B cell (primary cell): ENCODE results near the gene QSOX2. TPM values are rescaled to one million over a fixed set of nuclear protein-coding genes. Genes with fewer than 3 reads are reported as not detected.

Source experiments
- ATAC-seq: fragments of 200-7000 bp; cut with Tn5 transposase; one replicate; pipeline ENCODE4 v1.10.0; 2021; ENCODE audit warnings: low read depth, mild to moderate bottlenecking, moderate number of reproducible peaks, moderate library complexity
- CTCF ChIA-PET: fragments of 350-600 bp; sonication (Branson Sonifier 250); formaldehyde crosslinking; loops from one replicate; lab custom pipeline; 2021; ENCODE audit warnings: antibody characterized with exemption, inconsistent platforms; lab: Charles Lee
- POLR2A ChIA-PET: fragments of 350-600 bp; sonication (Branson Sonifier 250); formaldehyde crosslinking; loops from one replicate; lab custom pipeline; 2021; ENCODE audit warnings: antibody characterized with exemption; lab: Charles Lee
- DNase-seq: peaks from one replicate; pipeline ENCODE4 v3.0.0; 2013
- H2AFZ ChIP-seq: 2 replicates; pipeline ENCODE4 v1.6.1; 2012; ENCODE audit warnings: mild to moderate bottlenecking, low read depth, low read length; ENCODE audit not compliant: insufficient read depth, poor library complexity, severe bottlenecking
- H3K27ac ChIP-seq, 2 donors: 1 replicate in 1 of 2; 2 replicates in 1 of 2; pipeline ENCODE4 v1.5.1; 2012 to 2013; ENCODE audit warnings: low read length in 2 of 2, mild to moderate bottlenecking in 2 of 2, moderate library complexity in 1 of 2
- H3K27me3 ChIP-seq, 4 experiments: fragments of 200-600 bp in 1 of 4; sonication (generic) in 1 of 4; replicated peaks in 1 of 4; 1 replicate in 2 of 4; 2 replicates in 2 of 4; pipeline versions ENCODE4 v1.6.1 to v1.7.0; 2013 to 2016; ENCODE audit warnings: low read length in 3 of 4, mild to moderate bottlenecking in 2 of 4, mixed read lengths in 1 of 4, moderate library complexity in 1 of 4; ENCODE audit not compliant: insufficient read depth in 4 of 4, control insufficient read depth in 3 of 4; ENCODE audit errors: control extremely low read depth in 1 of 4
- H3K36me3 ChIP-seq, 2 experiments: replicated peaks in 1 of 2; 1 replicate in 1 of 2; 2 replicates in 1 of 2; pipeline versions ENCODE4 v1.6.1 to v1.7.1; 2013; ENCODE audit warnings: low read length in 1 of 2; ENCODE audit not compliant: insufficient read depth in 2 of 2, control insufficient read depth in 1 of 2; ENCODE audit errors: control extremely low read depth in 1 of 2, extremely low read depth in 1 of 2
- H3K4me1 ChIP-seq, 2 donors: fragments of 200-600 bp in 1 of 2; sonication (generic) in 1 of 2; 1 replicate in 1 of 2; 2 replicates in 1 of 2; pipeline versions ENCODE4 v1.5.1 to v1.6.1; 2013 to 2017; ENCODE audit warnings: low read length in 2 of 2; ENCODE audit not compliant: control insufficient read depth in 2 of 2, insufficient read depth in 2 of 2
- H3K4me2 ChIP-seq: replicated peaks from 2 replicates; pipeline ENCODE3; 2012; ENCODE audit warnings: mild to moderate bottlenecking, low read depth, low read length; ENCODE audit not compliant: poor library complexity, severe bottlenecking
- H3K4me3 ChIP-seq, 5 experiments: fragments of 200-600 bp in 1 of 5; sonication (generic) in 1 of 5; 1 replicate in 3 of 5; 2 replicates in 2 of 5; pipeline versions ENCODE4 v1.5.1 to v1.7.0; 2011 to 2016; ENCODE audit warnings: low read length in 4 of 5, mild to moderate bottlenecking in 4 of 5, low read depth in 2 of 5, control low read depth in 1 of 5, moderate library complexity in 1 of 5; ENCODE audit not compliant: insufficient read depth in 1 of 5; ENCODE audit errors: control extremely low read depth in 1 of 5, extremely low read depth in 1 of 5
- H3K79me2 ChIP-seq: fragments of 200-600 bp; sonication (generic); one replicate; pipeline ENCODE4 v1.6.0; 2016; ENCODE audit warnings: low read length; ENCODE audit not compliant: control insufficient read depth, insufficient read depth
- H3K9ac ChIP-seq: fragments of 200-600 bp; sonication (generic); 2 replicates; pipeline ENCODE4 v1.6.1; 2017; ENCODE audit warnings: mild to moderate bottlenecking, low read length, moderate library complexity
- H3K9me3 ChIP-seq, 3 donors: one replicate each; pipeline versions ENCODE4 v1.6.1 to v1.7.1; 2013; ENCODE audit warnings: low read length in 2 of 3; ENCODE audit not compliant: control insufficient read depth in 2 of 3, insufficient read depth in 1 of 3; ENCODE audit errors: control extremely low read depth in 1 of 3
- H4K20me1 ChIP-seq: 2 replicates; pipeline ENCODE4 v1.6.0; 2012; ENCODE audit warnings: mild to moderate bottlenecking, low read length; ENCODE audit not compliant: insufficient read depth, control insufficient read depth, poor library complexity, severe bottlenecking
- H3K27ac Mint-ChIP-seq: one replicate; pipeline ENCODE4 v1.8.0; 2021; ENCODE audit warnings: mixed read lengths
- H3K27me3 Mint-ChIP-seq: one replicate; pipeline ENCODE4 v1.8.0; 2021; ENCODE audit warnings: mixed read lengths
- H3K4me1 Mint-ChIP-seq: one replicate; pipeline ENCODE4 v1.8.0; 2021; ENCODE audit warnings: mixed read lengths
- H3K4me3 Mint-ChIP-seq: one replicate; pipeline ENCODE4 v1.8.0; 2021; ENCODE audit warnings: mixed read lengths
- H3K9me3 Mint-ChIP-seq: one replicate; pipeline ENCODE4 v1.8.0; 2022; ENCODE audit warnings: mixed read lengths; ENCODE audit not compliant: insufficient read depth
- CTCF ChIP-seq: fragments of 200-600 bp; IDR thresholded peaks from one replicate; pipeline ENCODE4 v1.8.0; 2022; ENCODE audit warnings: antibody characterized with exemption, mild to moderate bottlenecking
- EZH2 ChIP-seq: IDR thresholded peaks from 2 replicates; pipeline ENCODE4 v1.6.1; 2012; ENCODE audit warnings: borderline replicate concordance, low read depth, mild to moderate bottlenecking, moderate library complexity, low read length; ENCODE audit not compliant: insufficient read depth, poor library complexity, severe bottlenecking
- WGBS: methylation state at CpG from one replicate; pipeline ENCODE4 v1.1.5; 2013; ENCODE audit warnings: missing lambda C conversion rate; ENCODE audit not compliant: insufficient coverage; 5-methylcytosine and 5-hydroxymethylcytosine counted together
- intact Hi-C: fragments of 100-400 bp; cut with micrococcal nuclease; formaldehyde crosslinking; loops from one replicate; pipeline ENCODE4 v1.10.0; 2022
- polyA plus RNA-seq: library from polyadenylated mRNA; depleted of rRNA; stranded (reverse); fragments of >200 nt; gene quantifications from 2 replicates; pipeline ENCODE4 v1.2.3, GENCODE V29; 2012
- total RNA-seq, 2 donors: library from RNA; stranded (reverse); fragments of 120-200 nt in 1 of 2; gene quantifications; 1 replicate in 1 of 2; 2 replicates in 1 of 2; pipeline versions ENCODE4 v1.2.3 to v1.2.4, GENCODE V29; 2013 to 2022

QSOX2 gene
- total and polyA plus RNA-seq, 2 donors (not counting 1 experiment from before 2014, with no cell fraction given) = 62.9 to 139 TPM

- no peak overlapping the region for H3K4me3 ChIP-seq
- H3K4me1 ChIP-seq = peaks cover 52 to 80% of the 10 kb centered on the region in 2 donors
- ChIA-PET POLR2A (interaction anchor here (6.4 kb wide), 1 partner anchor 11 kb away, joined by 53 read pairs; no protein-coding TSS in a partner anchor), CTCF (interaction anchor here (0.6 to 7.7 kb wide), 2 partner anchors 13 to 374 kb away, joined by 3 to 102 read pairs; no protein-coding TSS in a partner anchor)
- H3K27me3 ChIP-seq = no peaks in the 10 kb centered on the region
- DNase-seq (no peak), ATAC-seq (no peak)
- H3K9me3 ChIP-seq = peaks cover 0 to 10% (median 0%) of the 10 kb centered on the region in 3 donors
- H2AFZ ChIP-seq = no peak overlapping the region
- Mint-ChIP-seq H3K9me3 (no peaks in the 10 kb centered on the region), H3K27ac (peak overlapping the region; percentile 98), H3K27me3 (no peaks in the 10 kb centered on the region), H3K4me3 (peak overlapping the region; percentile 69), H3K4me1 (peaks cover 86% of the 10 kb centered on the region)
- intact Hi-C loops = no loop called here
- no peak overlapping the region for H3K4me2 ChIP-seq
- H3K27ac ChIP-seq = peak overlapping the region in 1 of 2 donors; percentile 95
- TF ChIP-seq CTCF = no peak
- no peak for TF ChIP-seq EZH2
- H3K79me2 ChIP-seq = peaks cover 91% of the 10 kb centered on the region
- H3K36me3 ChIP-seq = peaks cover 0 to 61% of the 10 kb centered on the region in 2 experiments
- H3K9ac ChIP-seq = no peak overlapping the region
- peaks cover 77% of the 10 kb centered on the region for H4K20me1 ChIP-seq
- WGBS = 90% methylated on average over 12 of the region's 18 CpGs
Observed at GRCh38 chr9:136228107-136228875, 17.3 kb downstream of the QSOX2 start.
